Measurements from ENCODE around the gene NFATC2.

The NFATC2 gene

DNA sequence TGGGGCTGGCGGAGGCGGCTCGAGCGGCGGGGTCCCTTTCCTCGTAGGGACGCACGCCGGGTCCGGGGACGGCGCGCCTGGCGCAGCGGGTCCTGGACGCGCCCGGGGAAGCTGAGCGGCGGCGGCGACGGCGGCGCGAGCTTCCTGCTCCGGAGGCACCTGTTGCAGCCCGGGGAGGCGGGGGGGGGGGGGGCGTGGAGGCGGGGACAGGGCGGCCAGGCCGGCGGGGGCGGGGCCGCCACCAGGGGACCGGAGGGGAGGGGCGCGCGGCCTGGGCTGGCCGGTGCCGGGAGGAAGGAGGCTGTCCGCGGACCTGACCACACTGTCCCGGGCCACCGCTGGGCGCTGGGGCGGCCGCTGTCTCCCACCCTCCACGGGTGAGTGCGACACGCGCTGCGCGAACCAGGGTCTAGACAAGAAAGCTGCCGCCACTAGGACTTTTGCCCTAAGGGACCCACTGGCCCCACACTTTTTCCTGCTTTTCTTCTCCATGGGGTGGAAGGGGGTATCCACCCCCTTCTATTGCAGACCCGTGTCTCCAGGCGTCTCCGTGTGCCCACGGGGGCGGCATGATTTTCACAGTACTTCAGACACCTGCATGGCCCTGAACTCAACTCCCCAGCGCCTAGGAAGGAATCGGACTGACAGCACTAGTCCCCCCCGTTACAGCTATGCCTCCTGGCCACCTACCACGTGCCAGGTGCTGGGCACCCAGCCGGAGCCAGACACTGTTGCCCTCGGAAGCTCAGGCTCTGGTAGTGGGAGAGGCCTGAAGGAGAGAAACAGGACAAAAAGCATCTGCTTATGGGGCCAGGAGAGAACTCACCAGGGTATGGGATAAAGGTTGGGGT, at the start of gene NFATC2:
NFATC2 (minus strand) TSS at position 149 of the 851 bp plus-strand sequence. CDS start 220 bp downstream, outside the sequence.
- H3K27ac ChIP-seq: no peak within 1 kb of the TSS
- no peaks in the 10 kb centered on the region for H3K36me3 ChIP-seq (replicated peaks)
- H3K27me3 ChIP-seq (replicated peaks): no peaks in the 10 kb centered on the region
- in situ Hi-C loops (cut with HindIII; ENCODE audit: low pct_ligation_motif_present, low sequenced_read_pairs): no loop called here
- no peak for DNase-seq
- TF ChIP-seq, protein P1, sequence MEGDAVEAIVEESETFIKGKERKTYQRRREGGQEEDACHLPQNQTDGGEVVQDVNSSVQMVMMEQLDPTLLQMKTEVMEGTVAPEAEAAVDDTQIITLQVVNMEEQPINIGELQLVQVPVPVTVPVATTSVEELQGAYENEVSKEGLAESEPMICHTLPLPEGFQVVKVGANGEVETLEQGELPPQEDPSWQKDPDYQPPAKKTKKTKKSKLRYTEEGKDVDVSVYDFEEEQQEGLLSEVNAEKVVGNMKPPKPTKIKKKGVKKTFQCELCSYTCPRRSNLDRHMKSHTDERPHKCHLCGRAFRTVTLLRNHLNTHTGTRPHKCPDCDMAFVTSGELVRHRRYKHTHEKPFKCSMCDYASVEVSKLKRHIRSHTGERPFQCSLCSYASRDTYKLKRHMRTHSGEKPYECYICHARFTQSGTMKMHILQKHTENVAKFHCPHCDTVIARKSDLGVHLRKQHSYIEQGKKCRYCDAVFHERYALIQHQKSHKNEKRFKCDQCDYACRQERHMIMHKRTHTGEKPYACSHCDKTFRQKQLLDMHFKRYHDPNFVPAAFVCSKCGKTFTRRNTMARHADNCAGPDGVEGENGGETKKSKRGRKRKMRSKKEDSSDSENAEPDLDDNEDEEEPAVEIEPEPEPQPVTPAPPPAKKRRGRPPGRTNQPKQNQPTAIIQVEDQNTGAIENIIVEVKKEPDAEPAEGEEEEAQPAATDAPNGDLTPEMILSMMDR (IDR thresholded peaks at IDR 0.05; ENCODE audit: low read depth, low read length, missing control alignments): no peak
- peak within 1 kb of the TSS; percentile 41 for H3K4me3 ChIP-seq (ENCODE audit: low read depth, low read length)

DNA sequence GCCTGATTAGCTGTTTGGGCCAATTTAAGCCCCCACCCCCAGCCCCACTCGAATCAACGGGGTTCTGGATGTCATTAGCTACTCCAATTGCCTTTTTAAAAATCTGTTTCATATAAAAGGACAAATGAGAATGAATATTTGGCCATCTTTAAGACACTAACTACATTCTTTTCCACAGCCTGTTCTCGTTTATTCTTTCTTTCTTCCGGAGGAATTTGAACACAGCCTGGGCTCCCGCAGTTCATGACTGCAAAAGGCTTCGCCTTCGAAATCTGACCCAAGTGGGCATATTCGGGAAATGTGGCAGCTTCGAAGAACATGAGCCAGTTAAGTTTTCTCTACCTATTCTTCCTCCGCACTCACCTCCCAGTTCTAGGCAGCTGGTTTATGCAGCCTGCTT, 49.4 kb upstream of the NFATC2 start:
- no peak overlapping the region for H3K4me3 ChIP-seq (ENCODE audit: low read depth, low read length)
- TF ChIP-seq, protein P1 (IDR thresholded peaks at IDR 0.05; ENCODE audit: low read depth, low read length, missing control alignments): no peak
- no peak overlapping the region for H3K27ac ChIP-seq
- H3K27me3 ChIP-seq (replicated peaks): no peaks in the 10 kb centered on the region
- no peak for DNase-seq
- no peaks in the 10 kb centered on the region for H3K36me3 ChIP-seq (replicated peaks)
- in situ Hi-C loops (cut with HindIII; ENCODE audit: low pct_ligation_motif_present, low sequenced_read_pairs): loop anchor here (10.0 kb wide), 1 partner anchor 207 kb away; no protein-coding TSS in a partner anchor

DNA sequence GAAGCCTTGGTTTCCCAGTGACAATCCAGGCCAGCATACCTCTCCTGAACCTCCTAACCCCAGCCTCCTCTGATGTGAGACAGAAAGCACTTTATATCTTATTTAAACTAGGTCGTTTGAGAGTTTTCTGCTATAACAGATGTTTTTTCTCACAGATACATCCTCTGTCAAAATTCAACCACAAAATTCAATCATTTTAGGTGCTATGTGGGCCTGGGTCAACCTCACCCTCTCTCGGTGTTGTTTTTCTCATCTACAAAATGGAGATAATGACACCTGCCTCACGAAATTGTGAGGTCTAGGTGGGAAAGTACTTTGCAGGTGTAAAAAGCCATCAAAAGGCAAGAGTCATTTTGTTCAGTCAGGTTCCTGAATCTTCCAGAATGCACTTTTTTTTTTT, 46.2 kb upstream of the NFATC2 start:
- no peak for DNase-seq
- in situ Hi-C loops (cut with HindIII; ENCODE audit: low pct_ligation_motif_present, low sequenced_read_pairs): no loop called here
- TF ChIP-seq, protein P1 (IDR thresholded peaks at IDR 0.05; ENCODE audit: low read depth, low read length, missing control alignments): no peak
- Histone ChIP-seq H3K4me3 (ENCODE audit: low read depth, low read length) (no peak overlapping the region), H3K36me3 (replicated peaks) (no peaks in the 10 kb centered on the region), H3K27ac (no peak overlapping the region), H3K27me3 (replicated peaks) (no peaks in the 10 kb centered on the region)

DNA sequence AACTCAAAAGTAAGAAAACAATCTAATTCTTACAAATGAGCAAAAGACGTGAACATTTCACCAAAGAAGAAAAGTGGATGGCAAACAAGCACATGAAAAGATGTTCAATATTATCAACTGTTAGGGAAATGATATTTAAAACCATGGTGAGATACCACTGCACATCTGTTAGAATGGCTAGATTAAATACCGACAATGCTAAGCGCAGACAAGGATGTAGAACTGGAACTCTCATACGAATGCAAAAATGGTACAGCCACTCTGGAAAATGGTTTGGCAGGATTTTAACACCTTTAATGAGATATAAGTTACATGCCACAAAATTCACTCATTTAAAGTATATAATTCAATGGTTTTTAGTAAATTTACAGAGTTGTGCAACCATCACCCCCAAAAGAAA, 44.6 kb upstream of the NFATC2 start:
- no peak overlapping the region for H3K27ac ChIP-seq
- no peak overlapping the region for H3K4me3 ChIP-seq (ENCODE audit: low read depth, low read length)
- in situ Hi-C loops (cut with HindIII; ENCODE audit: low pct_ligation_motif_present, low sequenced_read_pairs): no loop called here
- H3K36me3 ChIP-seq (replicated peaks): no peaks in the 10 kb centered on the region
- TF ChIP-seq, protein P1 (IDR thresholded peaks at IDR 0.05; ENCODE audit: low read depth, low read length, missing control alignments): no peak
- H3K27me3 ChIP-seq (replicated peaks): no peaks in the 10 kb centered on the region
- no peak for DNase-seq

DNA sequence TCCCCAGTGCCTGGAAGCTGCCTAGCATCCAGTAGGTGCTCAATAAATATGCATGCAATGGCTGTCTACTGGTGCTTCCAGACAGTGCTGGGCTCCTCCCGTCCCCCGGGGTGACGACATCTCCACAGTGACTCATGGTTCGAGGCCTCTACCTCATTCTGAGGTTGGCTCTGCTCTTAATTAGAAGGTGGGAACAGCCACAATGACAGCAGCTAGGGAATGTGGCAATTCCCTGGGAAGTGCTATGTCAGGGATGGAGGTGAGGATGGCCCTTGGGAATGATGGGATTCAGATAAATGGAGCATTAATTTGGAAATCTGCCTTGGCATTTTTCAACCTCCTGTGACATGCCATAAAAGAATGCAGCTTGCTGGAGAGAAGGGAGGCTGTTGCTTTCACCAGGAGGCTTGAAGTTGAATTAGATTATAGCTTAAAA, 43.5 kb upstream of the NFATC2 start:
- Histone ChIP-seq H3K4me3 (ENCODE audit: low read depth, low read length) (no peak overlapping the region), H3K36me3 (replicated peaks) (no peaks in the 10 kb centered on the region), H3K27me3 (replicated peaks) (no peaks in the 10 kb centered on the region), H3K27ac (peak overlapping the region; percentile 26)
- in situ Hi-C loops (cut with HindIII; ENCODE audit: low pct_ligation_motif_present, low sequenced_read_pairs): no loop called here
- peak; percentile 89 for DNase-seq
- TF ChIP-seq, protein P1 (IDR thresholded peaks at IDR 0.05; ENCODE audit: low read depth, low read length, missing control alignments): no peak
